HG03575 (cell line): Measurements from ENCODE around the gene CRISP2.
"Not testable (repeated sequence)": the region's sequence is repeated elsewhere in the genome, so short reads cannot be mapped to it uniquely, and the experiment has no call there.

Source experiments
- ATAC-seq: cut with Tn5 transposase; IDR thresholded peaks from one replicate; pipeline ENCODE4 v1.9.1; 2021; ENCODE audit not compliant: unreplicated experiment, insufficient number of reproducible peaks, low FRiP score; ENCODE audit errors: extremely low read depth

The CRISP2 gene

DNA sequence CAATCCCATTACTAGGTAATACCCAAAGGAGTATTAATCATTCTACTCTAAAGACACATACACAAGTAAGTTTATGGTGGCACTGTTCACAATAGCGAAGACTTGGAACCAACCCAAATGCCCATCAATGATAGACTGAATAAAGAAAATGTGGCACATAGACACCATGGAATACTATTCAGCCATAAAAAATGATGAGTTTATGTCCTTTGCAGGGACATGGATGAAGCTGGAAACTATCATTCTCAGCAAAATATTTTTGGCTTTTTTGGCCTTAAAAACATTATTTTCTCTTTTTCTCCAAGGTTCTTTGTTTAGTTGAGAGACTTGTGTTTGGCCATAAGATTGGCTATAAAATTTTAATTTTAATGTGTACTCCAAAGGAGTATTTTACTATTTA lies 49.3 kb downstream of the CRISP2 start:
- ATAC-seq, result not testable (repeated sequence)

DNA sequence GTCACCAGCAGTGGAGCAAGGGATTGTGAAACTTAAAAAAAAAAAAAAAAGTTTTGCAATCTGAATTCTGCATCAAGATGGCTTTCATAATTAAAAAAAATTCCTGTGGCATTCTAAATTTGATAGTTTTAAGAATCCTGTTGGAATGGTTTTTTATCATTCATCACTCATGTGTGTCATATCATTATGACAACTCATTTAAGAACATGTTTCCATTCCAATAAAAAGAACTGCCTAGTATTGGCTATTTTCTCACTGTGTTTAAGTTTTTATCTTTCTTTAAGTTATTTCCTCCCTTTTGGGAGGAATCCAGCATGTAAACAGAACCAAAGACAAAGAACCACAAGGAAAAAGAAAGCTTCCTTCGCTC lies 50.5 kb downstream of the CRISP2 start:
- ATAC-seq, result no peak

DNA sequence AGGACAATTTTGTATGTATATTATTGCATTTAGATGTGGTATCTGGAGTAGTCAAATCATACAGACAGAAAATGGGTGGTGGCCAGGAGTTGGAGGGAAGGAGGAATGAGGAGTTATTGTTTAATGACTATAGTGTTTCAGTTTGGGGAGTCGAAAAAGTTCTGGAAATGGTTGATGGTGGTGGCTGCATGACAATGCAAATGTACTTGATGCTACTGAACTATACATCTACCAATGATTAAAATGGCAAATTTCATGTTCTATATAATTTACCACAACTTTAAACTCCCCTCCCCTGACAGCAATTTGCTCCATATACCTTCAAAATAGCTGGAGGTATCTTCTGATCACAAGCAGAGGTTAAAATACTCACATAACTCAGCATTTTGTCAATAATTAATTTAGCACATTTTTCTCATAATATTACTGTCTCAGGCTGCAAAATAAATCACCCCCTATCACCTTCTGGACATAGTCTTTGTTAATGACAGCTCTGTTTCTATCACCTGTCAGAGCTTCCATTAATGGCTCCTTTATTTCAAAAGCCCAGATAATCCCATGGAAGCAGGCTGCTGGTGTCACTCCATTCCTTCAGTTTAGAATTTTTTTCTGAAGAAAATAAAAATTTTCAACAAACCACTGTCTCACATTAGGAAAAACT lies 51.0 kb downstream of the CRISP2 start:
- no peak for ATAC-seq

DNA sequence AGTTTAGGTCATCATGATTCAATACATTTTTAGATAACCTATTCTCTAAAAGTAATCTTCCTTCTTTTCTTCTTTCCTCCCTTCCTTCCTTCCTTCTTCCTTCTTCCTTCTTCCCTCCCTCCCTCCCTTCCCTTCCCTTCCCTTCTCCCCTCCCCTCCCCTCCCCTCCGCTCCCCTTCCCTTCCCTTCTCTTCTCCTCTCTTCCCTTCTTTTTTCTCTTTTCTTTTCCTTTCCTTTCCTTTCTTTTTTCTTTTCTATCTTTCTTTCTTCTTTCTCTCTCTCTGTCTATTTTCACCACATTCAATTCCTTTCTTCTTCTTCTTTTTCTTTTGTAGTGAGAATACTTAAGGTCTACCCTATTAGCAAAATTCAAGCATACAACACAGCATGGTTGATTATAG lies 59.4 kb downstream of the CRISP2 start:
- no peak for ATAC-seq

DNA sequence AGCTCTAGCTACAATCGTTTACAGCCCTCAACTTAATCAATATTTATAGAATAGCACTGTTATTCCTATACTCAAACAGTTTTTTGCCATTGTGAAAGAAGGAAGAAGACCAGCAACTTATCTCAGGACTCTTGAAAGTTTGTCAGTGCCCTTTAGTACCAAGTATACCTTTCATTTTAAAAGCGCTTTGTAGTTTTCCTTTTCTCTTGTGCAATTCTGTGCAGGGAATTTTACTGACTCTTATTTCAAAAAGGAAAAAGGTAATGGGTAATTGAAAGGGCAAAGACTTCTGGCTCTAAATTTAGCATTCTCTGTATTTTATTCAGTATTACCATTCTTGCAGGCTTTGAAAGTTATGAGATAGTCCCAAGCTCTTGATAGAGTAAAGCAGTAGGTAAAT lies 59.9 kb downstream of the CRISP2 start:
- no peak for ATAC-seq

DNA sequence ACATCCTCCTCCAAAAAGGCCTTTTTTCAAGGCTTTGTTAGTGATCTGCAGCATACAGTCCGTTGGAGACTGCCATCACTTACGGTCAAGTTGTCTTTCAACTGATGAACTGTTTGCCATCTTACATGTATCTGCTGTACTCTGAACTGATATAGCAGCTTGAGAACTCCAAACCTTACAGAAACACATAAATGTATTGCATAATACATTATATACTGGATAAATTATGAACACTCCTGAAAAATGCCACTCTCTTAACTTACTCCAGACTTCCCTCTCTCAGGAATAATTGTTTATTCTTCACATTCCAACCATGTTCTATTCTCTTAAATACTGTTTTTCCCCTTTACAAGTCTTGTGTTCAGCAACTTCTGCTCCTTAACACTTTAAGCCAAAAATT lies 62.1 kb downstream of the CRISP2 start:
- ATAC-seq, result no peak

DNA sequence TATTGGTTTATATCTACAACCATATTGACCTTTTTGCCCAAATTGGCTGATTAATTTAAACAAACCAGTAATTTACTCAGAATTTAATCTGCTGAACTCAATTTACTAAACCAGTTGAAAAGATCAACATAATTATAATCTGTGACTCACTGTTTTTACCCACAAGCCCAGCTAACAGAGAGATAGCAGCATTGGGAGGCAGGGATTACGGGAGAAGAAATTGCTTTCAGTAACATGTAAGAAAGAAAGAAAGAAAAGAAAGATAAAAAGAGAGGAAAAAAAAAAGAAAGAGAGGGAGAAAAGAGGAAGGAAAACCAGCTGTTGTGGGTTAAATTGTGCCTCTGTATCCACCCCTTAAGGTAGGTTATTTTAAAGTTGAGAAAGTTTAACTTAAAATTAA lies 63.4 kb downstream of the CRISP2 start:
- no peak for ATAC-seq

DNA sequence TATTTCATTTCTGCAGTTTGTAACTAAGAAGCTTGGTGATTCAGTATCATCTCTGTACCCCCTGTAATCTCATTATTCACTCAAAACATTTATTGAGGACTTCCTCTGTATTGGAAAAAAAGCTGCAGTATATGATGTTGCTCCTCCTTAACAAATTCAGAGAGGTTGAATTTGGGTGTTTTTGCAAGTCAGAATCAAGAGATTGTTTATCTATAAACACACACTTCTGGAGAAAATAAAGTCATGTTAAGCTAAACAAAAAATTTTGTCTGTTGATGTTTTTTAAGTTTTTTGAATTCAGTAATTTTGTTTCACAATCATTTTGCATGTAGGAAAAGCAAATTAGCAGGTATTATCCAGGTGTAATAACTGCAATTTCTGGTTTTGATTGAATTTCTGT lies 65.3 kb downstream of the CRISP2 start:
- ATAC-seq, result no peak

DNA sequence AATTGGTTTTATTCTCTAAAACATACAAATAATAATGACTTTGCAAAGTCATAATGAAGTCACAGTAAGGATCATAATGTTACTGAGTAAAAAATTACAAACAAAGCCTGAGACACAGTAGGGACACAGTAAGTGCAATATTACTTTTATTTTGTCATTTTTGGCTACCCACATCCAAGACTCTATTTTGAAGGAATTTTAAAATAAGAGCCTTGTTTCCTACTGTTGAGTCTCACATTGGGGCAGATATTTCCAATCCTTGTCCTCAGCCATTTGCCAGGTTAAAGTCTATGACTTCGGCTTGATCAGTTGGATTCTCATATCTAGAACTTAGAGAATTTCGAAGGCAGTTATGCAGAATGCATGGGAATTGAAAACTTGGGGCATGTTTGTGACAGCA lies 65.9 kb downstream of the CRISP2 start:
- ATAC-seq, result no peak

DNA sequence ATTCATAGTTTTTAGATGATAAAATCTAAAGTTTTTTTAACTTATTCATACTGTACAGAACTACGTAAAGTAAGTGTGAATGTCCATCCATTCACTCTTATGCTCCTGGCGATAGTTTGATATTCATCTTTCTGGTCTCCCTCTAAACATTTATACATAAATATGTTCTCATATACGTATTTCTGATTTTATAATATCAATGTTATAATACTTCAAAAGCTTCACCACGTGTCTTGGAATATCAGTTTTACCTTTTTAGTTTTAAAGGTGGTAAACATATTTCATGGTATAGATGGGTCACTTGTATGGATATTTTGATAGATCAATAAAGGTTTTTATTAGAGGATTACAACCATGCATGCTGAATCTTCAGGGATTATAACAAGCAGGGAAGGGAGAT lies 66.4 kb downstream of the CRISP2 start:
- no peak for ATAC-seq

DNA sequence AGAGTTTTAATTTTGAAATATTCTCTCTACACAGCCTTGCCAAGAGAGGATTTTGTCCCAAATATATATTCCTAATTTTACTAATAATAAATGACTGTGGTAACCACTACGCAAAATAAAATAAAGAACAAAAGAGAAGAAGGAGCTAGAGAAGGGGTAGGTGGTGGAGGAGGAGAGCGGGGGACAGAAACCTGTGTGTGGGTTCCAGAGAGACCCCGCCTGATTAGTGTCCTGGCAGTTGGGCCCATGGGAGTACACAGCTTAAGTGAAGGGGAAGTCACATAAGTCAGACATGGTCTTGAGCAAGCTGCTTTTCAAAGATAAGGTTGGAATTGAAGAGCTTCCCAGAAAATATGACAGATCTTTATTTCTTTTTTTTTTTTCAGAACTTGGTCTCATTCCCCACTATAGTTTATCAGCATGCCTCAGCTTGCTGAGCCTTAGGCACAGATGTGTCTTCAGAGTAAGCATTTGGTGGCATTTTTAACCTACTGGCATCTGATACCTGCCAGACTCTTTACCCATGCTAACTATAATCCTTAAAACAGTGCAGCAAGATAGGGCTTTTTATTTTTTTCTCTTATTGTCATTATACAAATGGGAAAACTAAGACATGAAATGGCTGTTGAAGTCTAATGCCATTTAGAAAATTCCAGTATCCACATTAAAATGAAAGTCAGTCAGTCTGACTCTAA lies 67.1 kb downstream of the CRISP2 start:
- no peak for ATAC-seq

DNA sequence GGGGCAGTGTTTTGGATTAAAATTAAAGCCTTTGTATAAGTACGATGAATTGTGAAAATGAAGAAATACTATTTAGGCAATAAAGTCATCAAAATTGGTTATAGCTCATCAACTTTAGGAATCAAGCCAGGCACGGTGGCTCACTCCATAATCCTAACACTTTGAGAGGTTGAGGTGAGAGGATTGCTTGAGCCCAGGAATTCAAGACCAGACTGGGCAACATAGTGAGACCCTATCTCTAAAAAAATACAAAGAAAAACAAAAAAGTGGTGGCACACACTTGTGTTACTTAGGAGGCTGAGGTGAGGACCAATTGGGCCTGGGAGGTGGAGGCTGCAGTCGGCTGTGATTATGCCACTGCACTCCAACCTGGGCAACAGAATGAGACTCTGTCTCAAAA lies 68.2 kb downstream of the CRISP2 start:
- no peak for ATAC-seq
